Activated CD8-positive, alpha-beta memory T cell treated with anti-CD3 and anti-CD28 coated beads, Interleukin-2, amount 50 U/mL, for 48 hours (primary cell): ENCODE measurements around the gene ZDHHC8.

Experiments
- DNase-seq: peaks from one replicate; pipeline ENCODE4 v3.0.0-alpha.2; 2020

The ZDHHC8 gene

DNA sequence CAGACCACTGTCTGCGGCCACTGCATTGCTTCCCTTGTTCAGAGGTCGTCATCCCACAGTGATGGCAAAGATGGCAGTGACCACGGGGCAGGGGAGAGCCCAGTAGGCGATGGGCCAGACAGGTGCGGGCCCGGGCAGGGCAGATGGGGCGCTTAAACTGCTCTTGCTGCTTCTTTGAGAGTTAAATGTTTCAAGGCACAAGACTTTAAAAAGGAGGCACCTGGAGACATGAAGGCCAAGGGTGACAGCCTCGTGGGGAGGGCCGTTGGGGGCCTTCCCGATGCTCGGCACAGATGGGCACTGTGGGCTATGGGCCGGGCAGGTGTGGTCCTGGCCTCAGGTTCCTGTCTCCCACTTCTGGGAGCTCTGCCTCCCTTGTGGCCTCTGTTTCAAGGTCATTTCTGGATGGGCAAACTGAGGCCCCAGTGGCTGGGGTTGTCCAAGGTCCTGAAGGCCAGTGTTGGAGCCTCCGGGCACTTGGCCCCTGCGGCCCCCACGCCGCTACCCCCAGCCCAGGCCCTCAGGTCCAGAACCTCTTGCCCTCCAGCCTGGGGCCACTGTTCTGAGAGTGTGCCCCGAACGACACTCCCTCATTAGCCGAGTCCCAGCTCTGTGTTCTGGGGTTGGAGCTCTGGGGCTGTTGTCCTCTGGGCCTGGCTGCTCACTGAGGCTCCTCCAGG, 36.2 kb downstream of the ZDHHC8 start:
- DNase-seq = no peak

DNA sequence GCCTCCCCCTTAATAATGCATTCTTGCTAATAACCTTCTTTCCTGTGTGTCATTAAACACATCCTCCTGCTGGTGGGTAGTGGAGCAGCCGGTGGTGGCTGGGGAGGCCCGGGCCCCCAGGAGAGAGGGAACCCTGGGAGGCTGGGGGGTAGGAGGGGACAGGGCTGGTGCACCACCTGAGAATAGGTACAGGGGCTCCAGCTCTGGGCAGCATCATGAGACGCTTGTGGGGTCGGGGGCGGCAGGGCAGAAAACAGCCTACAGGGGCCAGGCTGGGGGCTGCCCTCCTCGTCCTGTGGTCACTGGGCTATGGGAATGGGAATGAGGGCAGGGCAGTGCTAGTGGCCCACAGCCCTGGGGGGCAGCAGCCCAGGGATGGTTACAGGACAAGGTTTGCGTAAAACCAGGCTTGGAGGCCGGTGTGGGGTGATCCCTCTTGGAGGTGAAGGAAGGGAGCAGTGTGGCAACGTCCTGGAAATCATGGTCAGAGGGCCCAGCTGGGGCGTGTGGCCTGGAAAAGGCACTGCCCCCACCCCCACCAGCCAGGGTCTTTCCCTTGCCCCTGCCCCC, 37.7 kb downstream of the ZDHHC8 start:
- no peak for DNase-seq

DNA sequence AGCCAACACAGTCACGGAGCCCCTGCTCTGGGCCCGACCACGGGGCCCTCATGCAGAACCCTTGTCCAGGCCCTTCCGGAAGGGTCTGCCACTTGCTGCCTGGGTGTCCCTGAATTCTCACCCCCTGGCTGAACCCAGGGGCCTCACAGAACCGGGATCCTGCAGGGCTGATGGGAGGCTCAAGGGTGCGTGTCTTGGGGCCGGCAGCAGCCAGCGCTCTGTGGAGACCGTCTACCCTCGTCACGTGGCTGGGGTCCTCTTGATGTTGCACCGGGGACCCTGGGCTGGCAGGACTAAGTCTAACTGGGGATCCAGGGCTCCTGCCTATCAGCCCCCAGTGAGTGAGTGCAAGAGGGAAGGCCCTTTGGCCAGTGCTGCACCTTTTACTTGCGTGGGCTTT, 38.6 kb downstream of the ZDHHC8 start:
- DNase-seq = no peak

DNA sequence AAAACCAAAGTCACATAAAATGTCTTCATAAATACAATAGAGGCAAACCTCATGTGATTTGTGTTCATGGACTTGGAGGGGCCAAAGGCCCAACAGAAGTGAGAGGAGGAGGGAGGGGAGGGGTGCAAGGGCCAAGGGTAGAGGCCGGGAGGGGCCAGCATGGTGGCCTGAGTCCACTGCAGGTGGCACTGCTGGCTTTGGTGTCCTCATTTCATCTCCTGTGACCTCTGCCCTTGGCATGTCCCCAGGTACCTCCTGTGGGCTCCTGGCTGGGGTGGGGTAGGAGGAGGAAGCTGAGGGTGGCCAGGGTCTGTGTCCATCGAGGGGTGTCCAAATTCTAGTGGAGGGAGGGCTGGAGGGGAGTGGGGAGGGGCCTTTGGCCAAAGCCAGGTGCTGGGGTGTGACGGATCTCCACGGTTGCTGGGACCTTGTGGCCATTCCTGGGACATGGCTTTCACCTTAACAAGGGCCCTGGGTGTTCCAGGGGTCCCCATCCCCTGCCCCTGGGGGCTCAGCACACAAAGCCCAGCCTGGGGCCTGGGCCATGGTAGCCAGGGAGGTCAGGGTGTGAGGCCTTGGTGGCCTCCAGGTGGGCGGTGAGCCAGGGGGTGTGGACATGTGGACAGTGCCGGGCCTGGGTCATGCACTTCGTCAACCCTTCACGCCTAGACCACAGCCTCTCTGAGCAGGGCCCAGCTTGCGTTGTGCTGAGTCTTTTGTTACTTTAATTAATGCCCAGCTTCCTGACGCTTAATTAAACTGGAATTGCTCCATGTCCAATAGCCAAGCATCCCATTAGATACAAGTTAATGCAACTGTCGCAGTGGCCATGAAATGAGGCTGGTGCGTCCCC, 39.9 kb downstream of the ZDHHC8 start:
- DNase-seq = no peak

DNA sequence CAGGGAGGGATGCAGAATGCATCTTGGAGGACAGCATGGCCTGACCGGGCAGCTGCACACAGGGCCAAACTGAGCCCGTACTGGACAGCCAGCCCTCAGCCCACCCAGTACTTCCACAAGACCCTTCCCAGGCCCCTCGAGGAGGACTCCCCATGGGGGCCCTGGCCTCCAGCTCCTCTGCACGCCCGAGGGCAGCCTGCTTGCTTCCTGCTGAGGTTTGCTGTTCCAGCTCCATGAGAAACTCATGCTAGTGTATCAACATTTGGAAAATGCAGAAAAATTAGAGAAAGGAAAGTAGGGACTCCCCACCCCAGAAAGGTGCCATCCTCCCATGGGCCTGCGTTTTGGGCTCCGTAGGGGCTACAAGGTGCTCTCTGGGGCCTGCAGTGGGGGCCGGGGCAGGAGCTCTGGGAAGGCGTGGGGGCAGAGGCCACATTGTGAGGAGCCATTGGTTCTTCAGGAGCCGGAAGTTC, 40.6 kb downstream of the ZDHHC8 start:
- DNase-seq = no peak

DNA sequence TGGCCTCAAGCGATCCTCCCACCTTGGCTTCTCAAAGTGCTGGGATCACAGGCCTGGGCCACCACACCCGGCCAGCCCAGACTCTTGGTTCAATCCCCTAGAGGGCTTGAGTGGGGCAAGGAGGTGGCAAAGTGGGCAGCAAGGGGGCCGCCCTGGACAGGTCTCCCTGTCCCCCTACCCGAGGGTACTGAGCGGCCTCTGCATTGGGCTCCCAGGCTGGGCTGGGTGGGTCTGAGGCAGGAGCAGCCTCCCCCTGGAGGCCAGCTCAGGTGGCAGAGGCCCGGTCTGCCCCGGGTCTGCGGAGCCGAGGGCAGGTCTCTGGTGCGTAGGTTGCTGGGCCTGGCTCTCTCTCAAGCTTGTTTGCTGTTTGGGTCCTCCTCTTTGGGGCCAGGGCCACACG, 41.6 kb downstream of the ZDHHC8 start:
- DNase-seq = no peak

DNA sequence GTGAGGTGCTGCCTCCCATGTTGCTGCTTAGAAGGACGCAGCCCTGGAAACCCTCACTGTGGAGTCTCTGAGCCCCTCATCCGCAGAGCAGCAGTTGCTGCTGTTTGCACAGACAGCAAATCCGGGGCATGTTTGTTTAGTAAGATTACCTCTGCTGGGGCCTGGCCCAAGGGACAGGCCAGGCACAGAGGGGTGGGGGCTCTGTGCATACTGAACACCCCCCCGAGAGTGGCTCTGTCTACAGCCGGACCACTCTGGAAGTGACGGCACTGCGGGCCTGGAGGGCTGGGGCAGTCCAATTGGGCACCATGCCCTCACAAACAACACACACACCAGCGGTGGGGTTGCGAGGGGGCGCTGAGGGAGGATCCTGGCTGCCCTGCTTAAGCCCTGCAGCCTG, 42.2 kb downstream of the ZDHHC8 start:
- DNase-seq = no peak

DNA sequence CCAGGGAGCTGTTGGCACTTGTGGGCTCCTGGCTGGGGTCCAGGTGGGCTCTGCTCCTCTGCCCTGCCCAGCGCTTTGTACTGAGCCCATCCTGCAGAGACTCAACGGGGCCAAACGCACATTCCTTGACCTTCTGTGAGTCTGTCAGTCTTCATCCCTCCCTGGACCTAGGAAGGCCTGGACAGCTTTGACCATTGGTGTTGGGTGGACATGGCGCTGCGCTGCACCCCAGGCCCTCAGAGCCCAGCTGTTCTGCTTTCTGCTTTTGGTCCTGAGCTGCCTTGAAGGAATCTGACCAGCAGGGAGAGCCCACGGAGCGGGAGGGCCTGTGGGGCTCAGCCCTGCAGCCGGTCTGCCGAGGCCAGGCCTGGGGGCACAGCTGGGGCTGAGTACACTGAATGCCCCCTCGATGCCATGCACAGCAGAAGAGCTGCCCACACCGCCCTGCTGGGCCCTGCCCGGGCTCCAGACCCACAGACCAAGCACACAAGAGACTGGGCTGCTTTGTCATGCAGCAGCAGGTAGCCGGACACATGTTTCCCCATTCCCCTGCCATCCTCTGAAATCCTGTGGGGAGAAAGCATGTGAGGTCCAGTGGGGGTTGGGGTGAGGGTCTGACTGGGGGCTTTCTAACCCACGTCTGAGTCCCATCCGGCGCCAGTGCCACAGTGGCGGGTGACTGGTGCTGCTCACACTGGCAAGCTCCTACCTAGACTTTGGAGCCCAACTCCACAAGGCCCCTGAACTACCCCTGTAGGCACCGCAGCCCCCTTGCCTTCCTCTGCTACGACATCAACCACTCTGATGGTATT, 43.4 kb downstream of the ZDHHC8 start:
- DNase-seq = no peak

DNA sequence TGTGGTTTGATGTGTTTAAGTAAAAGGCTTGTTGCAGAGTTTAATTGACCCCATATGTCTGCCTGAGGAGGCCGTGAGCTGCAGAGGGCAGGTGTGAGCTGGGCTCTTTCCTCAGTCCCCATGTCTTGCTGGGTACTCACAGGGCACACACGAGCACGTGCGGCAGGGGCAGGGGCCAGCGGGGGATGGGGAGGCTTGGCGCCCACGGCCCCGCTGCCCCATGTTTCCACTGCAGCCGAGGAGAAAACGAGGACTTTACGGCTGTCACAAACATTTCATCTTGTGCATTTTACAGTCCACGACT, 43.9 kb downstream of the ZDHHC8 start:
- DNase-seq = no peak

DNA sequence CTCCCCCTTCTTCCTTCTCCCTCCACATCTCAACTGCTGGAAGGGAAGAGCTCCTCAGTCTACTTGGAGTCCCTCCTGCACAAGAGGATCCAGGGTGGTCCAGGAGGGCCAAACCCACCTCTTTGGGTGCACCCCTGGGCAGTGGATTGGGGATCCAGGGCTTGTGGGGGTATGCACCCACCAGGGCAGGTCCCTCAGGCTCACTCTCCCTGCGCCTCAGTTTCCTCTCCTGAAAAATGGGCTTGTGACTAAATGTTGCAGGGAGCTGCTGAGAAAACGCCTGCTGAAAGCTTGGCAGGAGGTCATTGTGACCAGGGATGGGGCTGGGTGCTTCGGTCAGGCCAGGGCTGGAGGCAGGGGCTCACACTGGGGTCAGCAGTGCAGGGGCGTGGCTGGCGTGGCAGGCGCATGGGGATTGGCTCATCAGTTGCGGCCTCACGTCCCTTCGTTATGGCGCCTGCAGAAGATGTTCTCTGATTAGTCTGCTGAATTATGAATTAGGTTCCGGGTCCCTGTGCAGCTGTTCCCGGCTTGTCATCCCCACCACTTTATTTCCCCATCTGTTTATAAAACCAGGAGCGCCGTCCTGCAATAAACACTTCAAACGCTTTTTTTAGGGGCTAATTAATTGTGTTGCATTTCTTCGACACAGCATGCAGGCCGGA, 44.9 kb downstream of the ZDHHC8 start:
- no peak for DNase-seq

DNA sequence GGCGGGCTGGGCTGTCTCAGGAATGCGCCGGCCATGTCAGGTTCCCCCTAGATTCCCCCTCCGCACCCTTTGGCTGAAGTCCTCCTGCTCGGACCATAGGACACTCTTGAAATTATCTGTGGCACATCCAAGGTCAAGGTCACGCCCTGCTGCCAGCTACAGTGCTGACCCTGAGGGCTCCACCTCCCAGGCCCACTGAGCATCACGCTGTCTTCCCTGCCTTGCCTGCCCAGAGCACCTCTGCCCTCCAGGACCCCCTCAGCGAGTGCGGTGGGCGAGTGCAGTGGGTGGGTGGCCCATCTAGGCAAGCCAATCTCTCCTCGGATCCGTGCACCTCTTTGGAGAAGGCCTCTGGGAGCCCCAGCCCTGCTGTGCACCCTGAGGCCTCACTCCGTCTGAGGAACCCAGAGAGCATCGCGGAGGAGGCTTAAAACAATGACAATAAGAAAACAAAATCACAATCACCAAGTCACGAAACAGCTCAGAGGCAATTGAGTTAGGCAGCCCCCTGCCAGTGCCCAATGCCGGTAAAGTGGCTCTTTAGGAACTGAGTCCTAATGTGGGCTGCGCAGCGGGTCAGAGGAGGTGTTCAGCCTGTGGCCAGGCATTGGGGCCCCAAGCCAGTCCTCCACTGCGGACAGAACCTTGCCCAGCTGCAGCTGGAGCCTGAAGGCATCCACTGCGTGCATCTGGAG, 45.8 kb downstream of the ZDHHC8 start:
- DNase-seq = no peak

DNA sequence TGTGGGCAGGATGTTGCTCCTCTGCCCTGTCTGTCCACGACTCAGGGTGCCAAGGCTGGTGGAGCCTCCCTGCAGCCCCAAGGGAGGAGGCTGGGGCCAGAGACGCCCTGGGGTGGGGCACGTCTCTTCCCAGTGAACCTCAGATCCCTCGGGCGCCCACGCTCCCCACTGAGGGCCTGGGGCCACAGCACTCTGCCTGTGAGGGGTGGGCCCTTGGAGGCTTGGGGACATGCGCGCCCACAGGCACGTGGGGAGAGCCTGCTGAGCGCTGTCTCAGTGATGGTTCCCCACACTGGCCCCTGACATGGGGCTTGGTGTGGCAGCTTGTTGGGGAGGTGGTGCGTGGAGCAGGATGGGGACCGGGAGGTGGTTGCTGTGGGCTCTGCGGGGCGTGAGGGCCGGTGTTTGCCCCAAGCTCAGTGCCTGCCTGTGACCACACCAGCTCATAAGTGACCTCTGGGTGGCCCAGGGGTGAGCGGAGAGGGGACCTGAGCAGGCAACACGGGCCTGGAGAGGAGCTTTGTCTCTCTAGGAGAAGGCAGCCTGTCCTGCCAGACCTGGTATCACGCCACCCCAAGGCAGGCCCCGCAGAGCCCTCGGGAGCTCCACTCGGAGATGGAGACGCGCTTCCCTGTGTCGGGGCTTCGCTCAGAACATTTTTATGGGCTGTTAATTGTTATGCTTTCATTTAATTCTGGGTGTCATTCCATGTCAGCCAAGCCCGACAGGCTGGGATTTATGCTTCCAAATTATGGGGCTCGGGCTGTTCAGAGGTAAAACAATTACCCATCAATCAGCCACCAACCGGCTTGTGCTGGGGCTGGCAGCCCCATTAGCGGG, 46.7 kb downstream of the ZDHHC8 start:
- no peak for DNase-seq

DNA sequence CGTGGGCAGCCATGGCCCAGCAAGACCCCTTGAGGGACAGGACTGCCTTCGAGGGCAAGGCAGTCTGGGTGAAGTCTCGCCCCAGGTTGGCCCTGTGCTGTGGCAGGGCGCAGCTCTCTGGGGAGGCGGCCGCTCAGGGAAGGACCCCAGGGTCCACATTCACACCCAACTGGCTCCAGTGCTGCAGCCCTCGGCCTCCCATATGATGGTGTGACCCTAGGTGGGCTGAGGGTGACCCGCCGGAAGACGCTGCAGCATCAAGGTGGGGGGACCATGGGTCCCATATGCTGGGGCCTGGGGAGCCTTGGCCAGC, 47.3 kb downstream of the ZDHHC8 start:
- DNase-seq = no peak

DNA sequence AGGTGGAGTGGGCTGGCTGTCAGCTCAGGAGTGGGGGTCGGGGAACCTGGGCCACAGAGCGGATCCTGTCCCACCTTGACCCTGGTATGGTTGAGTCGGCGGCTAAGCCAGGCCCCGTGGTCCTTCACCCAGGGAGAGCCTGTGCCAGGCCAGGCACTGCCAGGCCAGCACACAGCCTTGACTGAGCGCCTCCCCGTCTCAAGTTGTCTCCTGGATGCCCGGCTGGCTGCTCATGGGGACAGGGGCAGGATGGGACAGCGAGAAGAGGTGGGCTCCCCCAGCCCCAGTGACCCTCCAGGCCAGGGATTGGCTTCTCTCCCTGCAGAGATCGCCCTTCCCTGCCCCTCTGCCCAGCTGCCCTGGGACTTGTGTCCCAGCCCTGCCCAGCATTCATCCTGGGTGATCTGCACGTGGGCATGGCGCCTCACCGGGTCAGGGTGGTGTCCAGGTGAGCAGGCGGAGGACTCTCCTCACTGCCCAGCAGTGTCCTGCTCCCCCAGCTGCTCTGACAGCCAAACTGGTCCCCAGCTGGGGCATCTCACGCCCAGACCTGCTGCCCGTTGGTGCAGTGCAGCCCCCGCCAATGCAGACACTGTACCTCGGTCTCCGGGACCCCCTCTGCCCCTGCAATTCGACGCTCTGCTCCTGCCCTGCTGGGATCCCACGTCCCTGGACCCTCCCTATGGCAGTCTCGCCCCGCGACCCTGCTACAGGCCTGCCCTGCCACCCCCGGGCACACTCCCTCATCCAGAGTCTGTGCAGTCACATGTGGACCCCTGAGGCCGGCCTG, 48.0 kb downstream of the ZDHHC8 start:
- no peak for DNase-seq

DNA sequence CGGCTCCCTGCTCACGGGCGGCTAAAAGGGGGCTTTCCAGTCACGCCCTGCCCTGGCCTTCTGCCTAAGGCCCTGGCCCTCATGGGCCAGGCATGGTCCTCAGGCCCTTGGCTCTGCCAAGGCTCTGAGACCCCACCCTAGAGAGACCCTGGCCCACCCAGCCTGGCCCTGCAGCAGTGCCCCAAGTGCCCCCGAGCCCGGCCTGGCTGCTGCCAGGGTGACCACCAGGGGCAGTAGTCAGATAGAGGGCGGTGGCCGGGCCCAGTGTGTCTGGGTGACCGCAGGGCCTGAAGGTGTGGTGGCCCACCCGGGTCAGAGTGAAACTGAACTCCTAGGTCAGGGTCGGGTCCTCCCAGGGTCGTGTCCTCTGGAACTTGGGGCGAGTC, 48.6 kb downstream of the ZDHHC8 start:
- DNase-seq = no peak

DNA sequence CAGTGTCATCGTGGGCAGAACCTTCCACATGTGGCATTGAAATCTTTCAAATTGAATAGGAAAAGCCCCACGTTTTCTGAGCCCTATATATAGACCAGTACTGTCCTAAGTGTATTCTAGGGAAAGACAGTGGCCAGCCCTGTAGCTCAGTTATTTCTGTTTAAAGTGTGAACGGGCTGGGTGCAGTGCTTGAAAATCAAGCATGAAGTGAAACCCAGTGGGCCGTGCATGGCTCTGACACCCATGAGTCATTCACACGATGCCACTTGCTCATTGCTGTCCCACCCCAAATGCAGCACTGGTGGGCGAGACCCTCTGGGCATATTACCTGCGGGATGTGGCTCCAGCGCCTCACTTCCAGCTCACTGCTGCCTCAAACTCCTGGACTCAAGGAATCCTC, 49.0 kb downstream of the ZDHHC8 start:
- no peak for DNase-seq

DNA sequence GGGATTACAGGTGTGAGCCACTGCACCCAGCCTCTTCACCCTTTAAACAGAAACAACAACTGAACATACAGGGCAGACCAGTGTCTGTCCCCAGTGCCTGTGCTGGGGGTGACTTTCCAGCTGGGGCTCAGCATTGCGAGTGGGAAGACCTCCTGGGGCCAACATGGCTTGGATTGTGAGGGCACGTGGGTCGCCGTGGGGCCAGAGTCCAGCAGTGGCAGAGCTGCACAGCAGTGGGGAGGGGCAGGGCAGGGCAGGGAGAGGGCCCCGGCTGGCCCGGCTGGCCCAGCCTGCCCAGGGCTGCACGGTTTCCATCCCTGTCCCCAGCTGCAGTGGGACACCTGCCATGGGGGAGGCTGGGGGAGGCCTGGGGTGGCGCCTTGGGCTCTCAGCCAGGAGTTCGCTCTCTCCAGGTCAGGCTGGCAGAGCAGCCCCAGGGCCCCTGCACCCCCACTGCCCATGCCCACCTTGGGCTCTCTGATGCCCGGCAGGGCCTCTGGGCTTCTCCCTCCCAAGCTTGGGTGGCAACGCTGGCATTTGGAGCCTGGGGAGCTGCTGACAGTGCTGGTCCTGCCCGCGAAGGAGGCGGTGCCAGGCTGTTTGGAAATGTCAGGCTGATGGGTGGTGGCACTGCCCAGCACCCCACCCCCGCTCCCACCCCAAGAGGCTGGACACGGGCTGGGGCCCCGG, 49.7 kb downstream of the ZDHHC8 start:
- no peak for DNase-seq

DNA sequence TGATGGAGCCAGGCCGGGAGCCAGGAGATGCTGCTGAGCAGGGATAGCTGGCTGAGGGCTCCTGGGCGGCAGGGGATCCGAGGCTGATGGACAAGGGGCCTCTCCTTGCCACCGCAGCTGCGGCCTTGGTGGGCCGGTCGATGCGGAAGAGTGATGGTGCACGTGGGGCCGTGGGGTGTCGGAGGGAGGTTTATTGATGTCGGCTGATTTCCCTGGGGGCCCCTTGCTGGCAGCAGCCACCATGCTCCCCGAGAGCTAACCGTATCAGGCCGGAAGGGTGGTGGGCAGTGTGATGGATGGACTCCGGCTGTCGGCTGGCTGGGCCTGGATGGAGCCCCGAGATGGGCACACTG, 50.3 kb downstream of the ZDHHC8 start:
- no peak for DNase-seq

DNA sequence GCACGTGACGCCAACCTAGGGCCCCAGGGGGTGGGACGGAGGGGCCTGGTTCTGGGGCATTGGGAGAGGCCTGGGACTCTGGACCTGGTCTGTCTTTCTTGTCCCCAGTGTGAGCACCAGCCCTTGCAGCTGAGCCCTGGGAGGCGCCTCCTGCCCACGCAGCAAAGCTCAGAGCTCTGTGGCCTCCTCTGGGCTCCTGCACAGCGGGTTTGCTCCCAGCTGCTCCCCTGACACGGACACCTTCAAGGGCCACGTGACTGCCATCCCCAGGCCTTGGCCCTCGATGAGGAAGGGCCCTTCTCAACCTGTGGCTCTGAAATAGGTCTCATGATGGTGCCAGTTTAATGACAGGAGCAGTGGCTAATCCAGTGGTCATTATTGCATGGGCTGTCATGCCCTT, 50.8 kb downstream of the ZDHHC8 start:
- no peak for DNase-seq

DNA sequence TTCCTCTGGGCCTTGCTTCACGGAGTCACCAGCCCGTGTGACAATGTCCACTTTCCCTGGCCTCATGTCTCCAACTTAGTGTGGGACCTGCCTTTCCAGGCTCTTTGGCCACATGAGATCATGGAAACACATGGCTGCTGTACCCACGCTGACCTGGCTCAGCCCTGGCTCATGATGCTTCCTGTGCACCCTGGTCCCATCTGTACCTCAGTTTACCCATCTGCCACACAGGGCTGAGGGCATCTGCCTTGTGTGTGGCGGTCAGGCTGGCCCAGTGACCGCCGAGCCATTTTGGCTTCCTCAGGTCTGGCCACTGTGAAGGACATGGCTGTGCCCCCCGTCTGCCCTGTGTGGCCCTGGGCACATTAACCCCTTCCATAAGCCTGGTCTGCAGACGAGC, 51.5 kb downstream of the ZDHHC8 start:
- DNase-seq = no peak
